AML-193 (cell line): ENCODE measurements around the gene ZFP36L2.

Source experiments
- DNase-seq, 2 experiments: peaks; one replicate each; lab custom pipeline; 2025; lab: John Stamatoyannopoulos, UW

ZFP36L2 gene

DNA sequence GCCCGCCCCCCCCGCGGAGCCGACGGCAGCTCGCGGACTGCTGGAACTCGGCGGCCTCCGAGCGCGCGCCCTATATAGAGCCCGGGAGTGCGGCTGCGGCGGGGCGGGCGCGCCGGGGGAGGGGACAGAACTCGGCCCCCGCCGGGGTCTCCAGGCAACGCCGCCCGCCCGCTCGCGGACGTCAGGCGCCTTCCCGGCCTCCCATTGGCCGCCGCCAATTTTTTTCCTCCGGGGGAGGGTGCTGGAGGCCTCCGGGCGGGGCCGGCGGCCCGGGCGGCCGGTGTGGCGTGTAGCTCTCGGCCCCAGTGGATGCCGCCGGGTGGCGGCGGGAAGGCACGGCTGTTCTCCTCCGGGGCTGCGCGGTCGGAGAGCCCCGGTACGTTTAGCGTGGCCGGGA lies at the start of gene ZFP36L2:
Gene ZFP36L2 (minus strand): TSS at position 49 of the 397 bp plus-strand sequence. CDS start 291 bp downstream, outside the sequence.
- peak; percentile 82 to 88 for DNase-seq

GRCh38 chr2:43274721-43275120 lies 48.3 kb upstream of the ZFP36L2 start:
- no peak for DNase-seq

DNA sequence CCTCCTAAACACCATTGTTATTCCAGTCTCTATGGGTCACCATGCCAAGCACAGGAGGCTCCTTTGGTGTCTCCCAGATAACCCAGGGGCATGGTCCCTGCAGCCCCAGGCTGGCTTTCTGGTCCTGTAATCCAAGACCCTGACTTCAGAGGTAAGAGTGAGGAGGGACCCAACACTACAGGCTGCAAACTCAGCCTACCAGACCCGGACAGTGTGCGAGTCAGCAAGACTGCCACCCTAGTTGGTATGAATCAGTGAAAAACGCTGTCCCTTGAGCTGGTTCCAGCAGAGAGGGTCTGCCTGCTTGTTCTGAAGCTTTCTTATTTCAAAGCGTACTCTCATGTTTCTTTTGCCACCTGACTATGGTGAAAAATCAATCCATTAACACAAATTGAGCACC lies 47.6 kb upstream of the ZFP36L2 start:
- DNase-seq: no peak

DNA sequence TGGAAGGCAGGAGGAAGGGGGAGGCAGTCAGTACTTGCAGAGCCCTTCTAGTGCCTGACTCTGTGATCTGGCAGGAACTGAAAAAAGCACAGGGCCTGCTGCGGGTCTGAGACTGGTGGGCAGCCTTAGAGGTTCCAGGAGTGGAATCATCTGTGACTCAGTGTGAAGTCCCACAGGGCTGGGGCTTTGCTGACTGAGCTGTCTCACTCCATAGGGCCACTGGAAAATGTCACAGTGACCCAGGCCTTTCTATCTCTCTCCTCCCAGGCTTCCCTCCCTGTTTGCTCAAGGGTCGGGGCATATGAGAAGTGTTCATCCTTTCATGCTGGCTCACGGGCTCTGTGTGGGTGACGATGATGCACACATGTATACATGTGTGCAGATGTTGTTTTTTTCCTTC lies 47.1 kb upstream of the ZFP36L2 start:
- no peak for DNase-seq

- DNase-seq: peak in 1 of 2 experiments; percentile 2
These were observed 44.7 kb upstream of the ZFP36L2 start for GRCh38 chr2:43270930-43271615.

GRCh38 chr2:43270461-43270860 lies 44.1 kb upstream of the ZFP36L2 start:
- DNase-seq: no peak

DNA sequence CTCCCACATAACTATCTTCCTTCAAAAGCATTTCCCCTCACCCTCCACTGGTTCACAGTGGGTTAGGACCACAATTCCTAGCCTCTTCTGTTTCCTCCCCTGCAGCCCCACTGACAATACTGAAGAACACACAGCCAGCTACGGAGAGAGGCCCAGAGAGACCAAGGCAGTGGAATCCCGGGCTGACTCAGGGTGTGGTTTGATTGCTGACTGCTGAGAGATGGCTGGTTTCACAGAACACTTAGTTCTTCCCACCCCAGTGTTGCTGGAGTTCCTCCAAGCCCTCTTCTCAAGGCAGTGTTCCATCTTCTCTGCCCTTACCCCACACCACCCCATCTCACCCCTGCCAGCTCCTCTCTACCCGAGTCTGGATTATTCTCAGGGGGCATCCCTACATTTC lies 43.3 kb upstream of the ZFP36L2 start:
- DNase-seq: no peak

DNA sequence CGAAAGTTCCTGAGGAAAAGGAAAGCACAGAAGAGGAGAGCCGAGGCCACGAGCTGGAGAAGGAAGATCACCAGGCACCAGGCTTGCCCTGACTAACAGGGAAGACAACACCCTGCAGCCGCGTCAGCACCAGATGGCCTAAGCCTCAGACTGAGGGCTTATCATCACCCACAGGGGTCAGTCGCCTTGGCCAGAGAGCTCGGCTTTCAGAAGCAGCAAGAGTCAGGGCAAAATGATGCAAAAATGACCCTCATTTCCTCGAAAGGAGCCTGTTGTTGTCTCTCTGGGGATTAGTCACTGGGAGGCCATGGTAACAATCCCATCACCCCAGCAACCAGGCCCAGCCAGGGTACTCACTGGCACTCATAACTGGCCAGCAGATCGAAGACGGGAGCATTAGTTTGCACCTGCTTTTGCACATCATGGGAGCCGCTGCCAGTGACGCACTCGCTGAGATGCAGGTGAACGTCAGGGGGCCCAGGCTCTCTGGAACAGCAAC lies 42.7 kb upstream of the ZFP36L2 start:
- no peak for DNase-seq

GRCh38 chr2:43268066-43268953 lies 41.9 kb upstream of the ZFP36L2 start:
- peak in 1 of 2 experiments; percentile 3 for DNase-seq

GRCh38 chr2:43267381-43267780 lies 41.0 kb upstream of the ZFP36L2 start:
- no peak for DNase-seq

GRCh38 chr2:43266711-43267111 lies 40.3 kb upstream of the ZFP36L2 start:
- no peak for DNase-seq

- no peak for DNase-seq
These were observed 39.0 kb upstream of the ZFP36L2 start for GRCh38 chr2:43265421-43265820.

- no peak for DNase-seq
These were observed 38.6 kb upstream of the ZFP36L2 start for GRCh38 chr2:43265001-43265400.

GRCh38 chr2:43262951-43263350 lies 36.5 kb upstream of the ZFP36L2 start:
- DNase-seq: no peak

GRCh38 chr2:43262239-43262638 lies 35.8 kb upstream of the ZFP36L2 start:
- no peak for DNase-seq

GRCh38 chr2:43259512-43259911 lies 33.1 kb upstream of the ZFP36L2 start:
- DNase-seq: no peak

DNA sequence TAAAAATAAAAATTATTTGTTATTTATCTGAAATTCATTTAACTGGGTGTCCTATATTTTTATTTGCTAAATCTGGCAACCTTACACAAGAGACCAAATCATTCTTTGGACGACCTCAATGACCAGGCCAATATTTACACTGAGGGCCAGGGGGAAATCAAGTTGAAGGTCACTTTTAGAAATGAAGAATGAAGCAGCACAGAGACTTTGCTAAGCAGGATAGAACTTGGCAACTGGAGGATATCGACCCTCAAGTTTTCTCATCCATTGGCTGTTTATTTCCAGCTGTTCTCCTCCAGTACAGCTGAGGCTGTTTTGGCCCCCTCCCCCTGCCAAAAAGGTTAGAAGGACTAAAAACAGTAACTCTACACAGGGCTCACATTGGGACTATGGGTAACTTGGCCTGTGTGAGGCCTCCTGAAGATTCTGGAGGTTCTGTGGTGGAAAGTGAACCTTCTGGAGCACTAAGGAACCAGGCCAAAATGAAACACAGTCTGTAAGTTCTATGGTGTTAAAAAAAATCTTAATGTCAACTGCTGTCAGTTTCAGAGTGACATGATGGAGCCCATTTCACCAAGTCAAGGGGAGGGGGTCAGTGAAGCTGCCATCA lies 32.2 kb upstream of the ZFP36L2 start:
- no peak for DNase-seq

GRCh38 chr2:43255296-43255910 lies 29.0 kb upstream of the ZFP36L2 start:
- no peak for DNase-seq

DNA sequence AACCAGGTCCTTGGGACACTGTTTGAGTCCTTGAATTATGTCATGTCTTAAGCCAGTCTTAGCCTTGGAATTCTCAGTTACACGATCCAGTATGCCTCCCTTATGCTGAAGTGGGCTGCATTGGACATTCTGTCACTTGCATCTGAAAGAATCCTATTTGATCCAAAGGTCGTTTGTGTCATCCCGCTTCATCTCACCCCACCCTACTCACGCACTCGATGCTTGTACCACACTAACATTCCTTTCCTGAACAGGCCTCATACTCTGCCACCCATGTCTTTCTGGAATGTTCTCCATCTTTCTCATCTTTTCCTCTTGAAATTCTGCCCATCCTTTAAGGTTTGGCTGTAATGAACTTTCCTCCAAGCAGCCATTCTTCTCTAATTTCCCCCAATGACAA lies 27.9 kb upstream of the ZFP36L2 start:
- no peak for DNase-seq

DNA sequence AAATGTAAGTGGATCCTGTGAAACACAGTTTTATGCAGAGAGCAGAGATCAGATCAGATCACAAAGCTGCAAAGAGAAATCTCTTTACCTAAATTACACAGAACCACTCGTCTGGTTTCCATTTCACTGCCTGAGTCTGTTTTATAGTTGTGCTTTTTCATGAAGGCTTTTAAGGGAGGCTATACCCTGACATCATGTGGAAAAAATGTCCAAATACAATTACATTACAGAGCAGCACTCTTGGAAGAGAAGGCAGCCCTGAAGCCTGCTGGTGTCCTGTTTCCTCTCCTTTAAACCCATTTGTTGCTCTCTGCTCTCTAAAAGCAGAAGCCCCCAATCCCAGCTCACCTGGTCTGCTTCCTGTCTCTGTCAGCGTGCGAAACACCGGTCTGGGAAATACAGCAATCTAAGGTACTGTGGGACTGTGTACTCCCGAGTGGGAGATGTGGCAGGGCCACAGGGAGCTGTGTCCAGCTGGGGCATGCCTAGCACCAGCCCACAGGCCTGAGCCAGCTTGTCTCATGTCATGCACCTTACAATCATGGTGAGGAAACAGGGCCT lies 24.8 kb upstream of the ZFP36L2 start:
- no peak for DNase-seq

GRCh38 chr2:43250015-43250414 lies 23.6 kb upstream of the ZFP36L2 start:
- no peak for DNase-seq

DNA sequence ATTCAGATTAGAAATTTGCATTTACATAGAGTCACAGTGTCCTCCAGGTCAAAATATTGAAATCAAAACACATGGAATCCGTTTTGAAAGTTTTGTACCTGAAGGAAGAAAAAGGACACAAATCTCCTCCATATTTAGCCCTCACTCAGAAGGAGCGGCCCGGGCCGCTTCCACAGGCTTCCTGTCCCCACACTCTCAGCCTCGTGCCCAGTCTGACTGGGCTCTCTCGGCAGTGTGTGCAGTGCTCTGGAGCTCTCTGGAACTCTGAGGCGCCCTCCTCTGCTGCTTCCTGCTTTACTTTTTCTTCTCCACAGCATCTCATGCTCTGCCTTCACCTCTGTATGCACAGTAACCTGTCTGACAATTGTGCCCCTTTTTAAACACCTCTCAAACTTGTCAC lies 22.2 kb upstream of the ZFP36L2 start:
- DNase-seq: no peak
